HUES64 (cell line): ENCODE measurements around the gene TOP3A.
"Not testable (repeated sequence)": the region's sequence is repeated elsewhere in the genome, so short reads cannot be mapped to it uniquely, and the experiment has no call there.

Experiments used
- H3K27ac ChIP-seq: 2 replicates; pipeline ENCODE4 v1.7.0; 2013; ENCODE audit warnings: low read depth, low read length, inconsistent platforms
- H3K27me3 ChIP-seq: 2 replicates; pipeline ENCODE4 v1.6.1; 2013; ENCODE audit warnings: mild to moderate bottlenecking, low read length; ENCODE audit not compliant: insufficient read depth
- H3K36me3 ChIP-seq: 2 replicates; pipeline ENCODE4 v1.6.1; 2013; ENCODE audit warnings: mild to moderate bottlenecking, low read length; ENCODE audit not compliant: insufficient read depth
- H3K4me1 ChIP-seq: 2 replicates; pipeline ENCODE4 v1.6.1; 2013; ENCODE audit warnings: mild to moderate bottlenecking, low read length, moderate library complexity; ENCODE audit not compliant: insufficient read depth
- H3K4me3 ChIP-seq: 2 replicates; pipeline ENCODE4 v1.5.1; 2013; ENCODE audit warnings: mild to moderate bottlenecking, low read length, moderate library complexity
- H3K9ac ChIP-seq: 2 replicates; pipeline ENCODE4 v1.6.1; 2013; ENCODE audit warnings: mild to moderate bottlenecking, low read depth, low read length
- H3K9me3 ChIP-seq: 2 replicates; pipeline ENCODE4 v1.6.1; 2013; ENCODE audit warnings: low read depth, low read length; ENCODE audit not compliant: insufficient read depth
- WGBS: fragments of 150-250, 120-280 bp; methylation state at CpG from one replicate; pipeline ENCODE4 v1.1.7; 2013; ENCODE audit warnings: missing lambda C conversion rate; 5-methylcytosine and 5-hydroxymethylcytosine counted together

Gene TOP3A

DNA sequence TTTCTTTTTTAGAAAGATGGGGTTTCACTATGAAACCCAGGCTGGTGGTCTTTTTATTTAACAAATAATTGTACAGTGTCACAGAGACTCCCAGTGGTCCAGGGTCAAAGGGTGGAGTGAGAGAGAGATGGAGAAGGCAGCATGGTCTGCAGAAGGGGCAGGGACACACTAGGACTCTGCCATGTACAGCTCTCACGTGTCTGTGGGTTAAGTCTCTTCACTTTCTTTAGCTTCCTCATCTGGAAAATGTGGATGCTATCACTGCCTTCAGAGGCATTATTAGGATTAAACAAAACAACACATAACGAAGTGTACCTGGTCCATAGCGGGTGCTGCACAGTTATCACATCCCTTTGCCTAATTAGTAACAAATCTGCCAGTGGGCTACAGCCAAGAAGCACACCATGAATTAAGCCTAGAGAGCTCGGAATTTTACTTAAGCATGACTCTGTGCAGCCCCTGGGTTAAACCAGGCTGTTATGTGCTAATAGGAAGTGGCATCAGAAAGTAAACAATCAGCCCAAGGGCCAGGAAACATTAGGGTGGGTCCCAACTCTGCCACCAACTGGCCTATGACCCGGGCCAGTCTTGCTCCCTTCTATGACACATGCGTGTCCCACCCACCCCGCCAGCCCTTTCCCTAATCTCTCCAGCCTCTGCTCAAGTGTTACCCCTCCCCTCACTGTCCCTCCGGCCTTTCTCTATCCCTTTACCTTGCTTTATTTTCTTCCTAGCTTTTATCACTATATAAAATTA lies 13.9 kb downstream of the TOP3A start:
- H3K4me1 ChIP-seq: no peaks in the 10 kb centered on the region
- no peak overlapping the region for H3K9ac ChIP-seq
- WGBS: 93% methylated on average over 8 of the region's 8 CpGs
- H3K36me3 ChIP-seq: peaks cover 82% of the 10 kb centered on the region
- H3K4me3 ChIP-seq: no peak overlapping the region
- H3K27ac ChIP-seq: no peak overlapping the region
- H3K27me3 ChIP-seq: no peaks in the 10 kb centered on the region
- H3K9me3 ChIP-seq: no peaks in the 10 kb centered on the region

DNA sequence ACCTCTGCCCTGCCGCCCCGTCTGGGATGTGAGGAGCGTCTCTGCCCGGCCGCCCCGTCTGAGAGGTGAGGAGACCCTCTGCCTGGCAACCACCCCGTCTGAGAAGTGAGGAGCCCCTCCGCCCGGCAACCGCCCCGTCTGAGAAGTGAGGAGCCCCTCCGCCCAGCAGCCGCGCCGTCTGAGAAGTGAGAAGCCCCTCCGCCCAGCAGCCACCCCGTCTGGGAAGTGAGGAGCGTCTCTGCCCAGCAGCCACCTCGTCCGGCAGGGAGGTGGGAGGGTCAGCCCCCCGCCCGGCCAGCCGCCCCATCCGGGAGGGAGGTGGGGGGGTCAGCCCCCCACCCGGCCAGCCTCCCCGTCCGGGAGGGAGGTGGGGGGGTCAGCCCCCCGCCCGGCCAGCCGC lies 16.7 kb downstream of the TOP3A start:
- peaks cover 77% of the 10 kb centered on the region for H3K36me3 ChIP-seq
- H3K27ac ChIP-seq: not testable (repeated sequence)
- WGBS: 96% methylated on average over 30 of the region's 30 CpGs

GRCh38 chr17:18291718-18292540 lies 22.9 kb downstream of the TOP3A start:
- Histone ChIP-seq H3K4me1 (no peaks in the 10 kb centered on the region), H3K36me3 (peaks cover 90% of the 10 kb centered on the region), H3K9me3 (no peaks in the 10 kb centered on the region), H3K4me3 (no peak overlapping the region), H3K27me3 (no peaks in the 10 kb centered on the region), H3K9ac (no peak overlapping the region), H3K27ac (no peak overlapping the region)
- WGBS: 94% methylated on average over 15 of the region's 15 CpGs

More for the DNA sequence above, 16.7 kb downstream of the TOP3A start:
- not testable (repeated sequence) for H3K4me1 ChIP-seq, H3K4me3 ChIP-seq, H3K9me3 ChIP-seq, H3K27me3 ChIP-seq, H3K9ac ChIP-seq

GRCh38 chr17:18285296-18285695 lies 29.5 kb downstream of the TOP3A start:
- Histone ChIP-seq H3K4me3 (no peak overlapping the region), H3K27me3 (no peaks in the 10 kb centered on the region), H3K4me1 (no peaks in the 10 kb centered on the region), H3K9ac (no peak overlapping the region), H3K9me3 (no peaks in the 10 kb centered on the region), H3K27ac (no peak overlapping the region), H3K36me3 (peaks cover 96% of the 10 kb centered on the region)
- 96% methylated on average over 11 of the region's 11 CpGs for WGBS

DNA sequence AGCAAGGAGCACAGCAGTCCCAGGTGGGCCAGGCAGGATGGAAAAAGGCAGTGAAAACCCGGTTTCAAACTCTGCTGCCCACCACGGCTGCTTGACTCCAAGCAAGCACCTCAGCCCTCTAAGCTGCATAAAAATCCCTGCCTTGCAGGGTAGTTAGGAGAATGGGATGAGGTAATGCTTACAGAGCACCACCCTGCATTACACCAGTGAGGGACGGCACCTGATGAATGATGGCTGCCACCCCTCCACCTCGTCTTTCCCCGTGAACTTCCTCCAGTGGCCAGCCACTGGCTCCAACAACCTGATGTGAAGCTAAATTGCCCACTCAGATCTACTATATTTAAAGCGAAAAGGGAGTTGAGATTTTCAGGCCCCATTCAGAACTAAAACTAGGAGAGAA lies 33.0 kb downstream of the TOP3A start:
- Histone ChIP-seq H3K9me3 (no peaks in the 10 kb centered on the region), H3K27ac (no peak overlapping the region), H3K4me1 (no peaks in the 10 kb centered on the region), H3K4me3 (no peak overlapping the region), H3K9ac (no peak overlapping the region), H3K36me3 (peaks cover 95% of the 10 kb centered on the region), H3K27me3 (no peaks in the 10 kb centered on the region)
- WGBS: 94% methylated on average over 6 of the region's 6 CpGs

DNA sequence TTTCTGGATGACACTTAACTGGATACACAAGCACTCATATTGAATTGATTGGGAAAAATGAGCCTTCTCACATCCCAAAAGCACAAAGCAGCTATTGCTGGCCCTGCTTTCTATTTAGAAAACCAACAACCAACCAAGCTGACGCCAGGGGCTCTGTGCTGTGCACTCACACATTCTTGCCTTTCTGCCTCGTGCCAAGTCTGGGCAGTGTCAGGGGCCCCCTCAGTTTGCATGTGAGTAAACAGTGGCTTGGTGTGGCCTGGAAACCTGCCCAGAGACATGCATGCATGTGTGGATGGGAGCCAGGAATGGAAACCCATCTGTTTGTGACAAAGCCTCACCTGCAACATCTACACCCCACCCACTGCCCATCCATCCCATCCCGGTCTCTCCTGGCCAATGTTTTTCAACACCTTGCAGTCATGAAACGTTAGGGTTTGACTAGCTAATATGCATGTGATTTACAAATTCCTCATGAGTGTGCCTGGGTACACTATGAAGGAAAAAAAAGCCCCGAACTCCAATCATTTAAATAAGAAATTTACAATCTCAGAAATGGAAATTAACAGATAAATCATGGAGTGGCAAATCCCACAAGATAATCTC lies 33.9 kb downstream of the TOP3A start:
- Histone ChIP-seq H3K4me3 (no peak overlapping the region), H3K36me3 (peaks cover 96% of the 10 kb centered on the region), H3K27me3 (no peaks in the 10 kb centered on the region), H3K4me1 (no peaks in the 10 kb centered on the region), H3K9me3 (no peaks in the 10 kb centered on the region), H3K27ac (no peak overlapping the region), H3K9ac (no peak overlapping the region)
- 94% methylated on average over 4 of the region's 5 CpGs for WGBS

DNA sequence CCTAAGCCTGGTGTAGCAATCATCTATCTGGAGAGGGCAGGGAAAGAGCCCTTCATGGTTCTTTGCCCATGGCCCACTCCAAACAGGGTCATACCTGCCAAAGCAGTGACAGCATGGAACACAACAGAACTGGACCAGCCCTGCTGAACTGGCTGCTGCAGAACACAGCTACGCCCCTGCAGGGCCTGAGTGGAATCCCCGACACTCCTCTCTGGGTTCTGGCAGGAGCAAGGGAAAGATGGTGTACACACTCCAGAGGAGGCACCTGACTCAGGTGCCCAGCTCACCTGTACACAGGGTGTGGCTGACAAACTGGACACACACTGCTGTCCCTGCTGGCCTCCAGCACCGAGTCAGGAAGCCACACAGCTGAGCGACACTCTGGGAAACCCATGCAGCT lies 34.5 kb downstream of the TOP3A start:
- Histone ChIP-seq H3K36me3 (peaks cover 92% of the 10 kb centered on the region), H3K4me3 (no peak overlapping the region), H3K27me3 (no peaks in the 10 kb centered on the region), H3K9me3 (no peaks in the 10 kb centered on the region), H3K4me1 (no peaks in the 10 kb centered on the region), H3K9ac (no peak overlapping the region), H3K27ac (no peak overlapping the region)
- 95% methylated on average over 4 of the region's 4 CpGs for WGBS

GRCh38 chr17:18278867-18279266 lies 35.9 kb downstream of the TOP3A start:
- Histone ChIP-seq H3K9me3 (no peaks in the 10 kb centered on the region), H3K27ac (no peak overlapping the region)

DNA sequence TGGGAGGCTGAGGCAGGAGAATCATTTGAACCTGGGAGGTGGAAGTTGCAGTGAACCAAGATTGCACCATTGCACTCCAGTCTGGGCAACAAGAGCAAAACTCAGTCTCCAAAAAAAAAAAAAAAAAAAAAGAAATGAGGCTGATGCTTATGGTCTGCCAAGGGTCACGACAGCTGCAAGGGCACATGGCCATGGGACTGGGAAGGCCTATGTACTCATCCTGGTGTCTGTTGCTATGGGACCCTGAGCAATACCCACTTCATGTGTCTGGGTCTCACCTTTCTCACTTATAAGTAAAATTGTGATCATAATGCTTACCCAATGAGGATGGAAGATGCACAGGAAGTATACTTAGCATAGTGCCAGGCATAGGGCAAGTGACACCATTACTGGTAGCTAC lies 37.7 kb downstream of the TOP3A start:
- Histone ChIP-seq H3K27ac (no peak overlapping the region), H3K27me3 (no peaks in the 10 kb centered on the region), H3K36me3 (peaks cover 82% of the 10 kb centered on the region), H3K4me3 (no peak overlapping the region), H3K9ac (no peak overlapping the region), H3K4me1 (no peaks in the 10 kb centered on the region), H3K9me3 (no peaks in the 10 kb centered on the region)
- WGBS: 100% methylated on average over 1 of the region's 1 CpG

More at GRCh38 chr17:18278867-18279266, 35.9 kb downstream of the TOP3A start:
- no peak overlapping the region for H3K9ac ChIP-seq
- WGBS: 97% methylated on average over 3 of the region's 3 CpGs
- no peaks in the 10 kb centered on the region for H3K4me1 ChIP-seq
- H3K4me3 ChIP-seq: no peak overlapping the region
- H3K27me3 ChIP-seq: no peaks in the 10 kb centered on the region
- peaks cover 90% of the 10 kb centered on the region for H3K36me3 ChIP-seq

DNA sequence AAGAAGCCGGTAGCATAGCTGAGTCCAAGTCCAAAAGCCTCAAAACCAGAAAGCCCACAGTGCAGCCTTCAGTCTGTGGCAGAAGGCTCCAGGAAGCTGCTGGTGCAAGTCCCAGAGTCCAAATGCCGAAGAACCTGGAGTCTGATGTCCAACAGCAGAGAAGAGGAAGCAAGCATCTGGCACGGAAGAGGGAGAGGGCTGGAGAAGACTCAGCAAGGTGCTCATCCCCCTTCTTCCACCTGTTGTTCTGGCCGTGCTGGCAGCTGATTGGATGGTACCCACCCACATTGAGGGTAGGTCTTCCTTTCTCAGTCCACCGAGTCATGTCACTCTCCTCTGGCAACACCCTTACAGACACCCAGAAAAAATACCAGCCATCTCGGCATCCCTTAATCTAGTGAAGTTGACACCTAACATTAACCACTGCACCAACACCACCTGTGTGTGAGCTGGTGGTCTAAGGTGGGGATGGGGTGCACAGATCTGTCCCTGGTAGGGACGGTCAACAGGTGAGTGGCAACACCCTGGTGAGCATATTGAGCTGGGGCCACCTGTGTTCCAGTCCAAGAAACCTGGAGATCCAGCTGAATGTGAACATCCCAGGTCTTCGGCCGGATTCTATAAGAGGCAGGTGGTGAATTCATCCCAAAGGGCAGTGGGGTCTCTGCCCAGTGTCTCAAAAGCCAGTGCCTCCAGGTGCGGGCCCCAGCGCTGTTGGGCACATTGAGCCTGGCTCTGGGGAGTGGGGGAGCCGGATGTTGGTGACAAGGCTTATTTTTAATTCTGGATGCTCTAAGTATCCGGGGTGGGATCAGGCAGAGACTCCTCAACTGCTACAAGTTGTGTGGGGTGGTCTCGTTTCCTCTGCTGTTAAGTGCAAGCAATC lies 44.5 kb downstream of the TOP3A start:
- H3K4me1 ChIP-seq: peaks cover 4% of the 10 kb centered on the region; the same call in 1 of the 2 replicates
- H3K9me3 ChIP-seq: no peaks in the 10 kb centered on the region
- H3K4me3 ChIP-seq: no peak overlapping the region
- 88% methylated on average over 14 of the region's 14 CpGs for WGBS
- H3K36me3 ChIP-seq: peaks cover 26% of the 10 kb centered on the region
- no peak overlapping the region for H3K9ac ChIP-seq
- no peaks in the 10 kb centered on the region for H3K27me3 ChIP-seq
- H3K27ac ChIP-seq: no peak overlapping the region
